Stimulated activated CD4-positive, alpha-beta T cell treated with anti-CD3 and anti-CD28 coated beads, Interleukin-2, amount 100 ng/mL, for 24 hours (primary cell): ENCODE results near the gene TNRC6C.
"Not testable (repeated sequence)": the region's sequence is repeated elsewhere in the genome, so short reads cannot be mapped to it uniquely, and the experiment has no call there.

ENCODE experiments used
- DNase-seq, 2 donors: peaks; one replicate each; pipeline ENCODE4 v3.0.0-alpha.2; 2020

Gene TNRC6C

DNA sequence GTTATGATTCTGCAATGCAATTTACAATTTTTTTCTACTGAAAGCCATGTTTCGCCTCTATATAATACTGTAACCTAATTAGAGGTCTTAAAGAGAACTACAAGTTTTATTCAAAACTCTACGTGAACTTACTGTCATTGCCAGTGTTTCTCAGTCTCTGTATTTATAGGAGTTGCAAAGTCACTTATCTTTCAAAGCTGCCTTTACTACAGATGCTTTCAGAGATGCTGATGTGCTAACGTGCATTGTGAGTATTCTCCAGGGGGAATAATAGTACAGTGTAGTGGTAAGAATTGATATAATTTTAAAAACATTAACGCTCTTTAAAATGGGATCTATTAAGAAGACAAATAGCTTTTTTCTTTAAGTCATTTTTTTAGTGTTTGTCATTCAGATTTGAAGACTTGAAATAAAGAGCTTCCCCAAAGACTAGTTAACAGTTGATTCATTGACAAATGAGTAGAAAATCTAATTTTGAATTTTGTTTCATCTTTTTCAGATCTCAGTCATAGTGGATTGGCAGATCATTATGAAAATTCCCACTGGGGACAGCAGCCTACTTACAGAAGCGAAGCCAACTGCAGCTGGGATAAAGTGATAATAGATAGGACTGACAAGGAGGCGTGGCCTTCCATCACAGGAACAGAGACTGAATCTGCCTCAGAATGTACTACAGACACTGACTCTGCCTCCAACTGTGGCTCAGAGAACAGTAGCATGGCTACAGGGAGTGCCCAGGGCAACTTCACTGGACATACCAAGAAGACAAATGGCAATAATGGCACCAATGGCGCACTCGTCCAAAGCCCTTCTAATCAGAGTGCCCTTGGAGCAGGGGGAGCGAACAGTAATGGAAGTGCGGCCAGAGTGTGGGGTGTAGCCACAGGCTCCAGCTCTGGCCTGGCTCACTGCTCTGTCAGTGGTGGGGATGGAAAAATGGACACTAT, 90.1 kb downstream of the TNRC6C start:
- DNase-seq = no peak

DNA sequence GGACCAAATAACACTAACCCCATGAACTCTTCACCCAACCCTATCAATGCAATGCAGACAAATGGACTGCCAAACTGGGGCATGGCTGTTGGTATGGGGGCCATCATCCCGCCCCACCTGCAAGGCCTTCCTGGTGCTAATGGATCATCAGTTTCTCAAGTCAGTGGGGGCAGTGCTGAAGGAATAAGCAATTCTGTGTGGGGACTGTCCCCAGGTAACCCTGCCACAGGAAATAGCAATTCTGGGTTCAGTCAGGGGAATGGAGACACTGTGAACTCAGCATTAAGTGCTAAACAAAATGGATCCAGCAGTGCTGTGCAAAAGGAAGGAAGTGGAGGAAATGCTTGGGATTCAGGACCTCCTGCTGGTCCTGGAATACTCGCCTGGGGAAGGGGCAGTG, 91.1 kb downstream of the TNRC6C start:
- no peak for DNase-seq

DNA sequence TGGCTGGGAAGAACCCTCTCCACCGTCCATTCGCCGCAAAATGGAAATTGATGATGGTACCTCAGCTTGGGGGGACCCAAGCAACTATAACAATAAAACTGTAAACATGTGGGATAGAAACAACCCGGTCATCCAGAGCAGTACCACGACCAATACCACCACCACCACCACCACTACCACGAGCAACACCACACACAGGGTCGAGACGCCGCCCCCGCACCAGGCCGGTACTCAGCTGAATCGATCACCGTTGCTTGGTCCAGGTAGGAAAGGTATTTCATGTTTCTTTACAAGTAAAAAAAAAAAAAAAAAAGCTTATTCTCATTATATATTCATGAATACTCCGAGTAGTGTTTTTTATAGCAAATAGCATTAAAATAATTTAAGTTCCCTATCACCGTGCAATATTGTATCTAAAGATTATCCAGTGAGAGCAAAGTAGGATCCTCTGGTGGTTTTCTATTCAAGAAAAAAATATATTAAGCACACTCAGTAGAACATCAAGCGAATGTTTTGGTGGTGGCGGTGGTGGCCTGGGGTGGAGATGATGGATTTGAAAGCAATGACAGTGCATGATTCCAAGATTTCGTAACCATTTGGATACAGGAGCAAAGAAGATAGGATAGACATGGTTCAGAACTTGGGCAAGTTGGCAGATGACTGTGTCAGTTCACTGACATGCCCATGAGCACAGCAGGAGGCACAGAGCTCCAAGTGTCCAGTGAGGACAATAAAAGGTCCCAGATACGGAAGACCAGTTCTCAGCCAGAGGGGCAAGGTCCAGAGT, 92.9 kb downstream of the TNRC6C start:
- no peak for DNase-seq

DNA sequence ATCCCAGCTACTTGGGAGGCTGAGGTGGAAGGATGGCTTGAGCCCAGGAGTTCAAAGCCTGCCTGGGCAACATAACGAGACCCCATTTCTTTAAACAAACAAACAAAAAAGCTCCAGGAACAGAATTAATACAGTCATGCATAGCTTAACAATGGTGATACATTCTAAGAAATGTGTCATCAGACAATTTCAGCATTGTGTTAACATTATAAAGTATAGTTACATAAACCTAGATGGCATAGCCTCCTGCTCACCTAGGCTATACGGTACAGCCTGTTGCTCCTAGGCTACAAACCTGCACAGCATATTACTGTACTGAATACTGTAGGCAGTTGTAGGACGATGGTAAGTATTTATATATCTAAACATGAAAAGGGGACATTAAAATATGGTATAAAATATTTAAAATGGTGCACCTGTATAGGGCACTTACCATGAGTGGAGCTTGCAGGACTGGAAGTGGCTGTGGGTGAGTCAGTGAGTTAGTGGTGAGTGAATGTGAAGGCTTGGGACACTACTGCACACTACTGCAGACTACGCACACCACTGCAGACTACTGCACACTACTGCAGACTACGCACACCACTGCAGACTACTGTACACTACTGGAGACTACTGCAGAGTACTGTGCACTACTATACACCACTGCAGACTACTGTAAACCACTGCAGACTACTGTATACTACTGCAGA, 95.4 kb downstream of the TNRC6C start:
- no peak for DNase-seq

DNA sequence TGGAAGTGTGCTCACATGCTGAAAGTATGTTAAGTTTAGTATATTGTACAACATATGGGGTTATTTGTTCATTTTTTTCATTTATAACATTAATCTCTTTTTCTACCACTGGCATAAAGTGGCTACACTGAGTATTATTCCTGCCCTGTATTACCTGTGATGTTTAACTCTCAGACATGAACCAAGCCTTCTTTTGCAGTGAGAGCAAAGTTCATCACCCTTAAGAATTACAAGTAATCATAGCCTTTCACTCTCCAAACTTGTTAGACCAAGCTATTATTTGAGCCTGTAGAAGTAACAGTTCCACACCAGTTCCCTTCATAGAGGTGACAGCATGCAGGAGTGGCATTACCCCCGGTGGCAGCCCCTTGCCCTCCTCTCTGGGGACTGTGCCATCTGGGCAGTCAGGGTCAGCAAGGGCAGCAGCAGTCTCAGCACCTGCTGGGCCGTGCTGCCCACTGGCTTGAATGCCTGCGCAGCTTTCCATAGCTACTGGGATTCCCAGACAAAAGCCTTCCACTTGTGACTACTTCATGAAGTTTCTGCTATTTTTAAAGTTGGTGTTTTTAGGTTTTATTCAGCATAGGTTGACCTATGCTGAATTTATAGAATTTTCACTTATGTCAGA, 98.7 kb downstream of the TNRC6C start:
- no peak for DNase-seq

DNA sequence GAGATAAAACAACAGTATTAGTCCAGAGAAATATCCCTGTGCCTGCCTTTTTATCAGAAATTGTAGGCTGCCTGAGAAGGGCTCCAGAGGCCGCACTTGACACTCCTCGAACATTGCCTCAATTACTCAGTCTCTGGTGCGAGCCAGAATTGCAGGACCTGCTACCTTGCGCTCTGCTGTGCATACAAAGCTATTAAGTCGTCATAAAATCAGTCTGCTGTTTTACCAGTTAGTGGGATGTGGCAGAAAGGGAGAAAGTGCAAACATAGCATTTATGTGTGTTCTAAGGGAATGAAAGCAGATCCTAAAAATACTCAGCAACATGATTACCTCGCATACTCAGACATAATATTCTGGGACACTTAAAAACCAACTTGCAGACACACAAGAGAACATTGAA, 99.5 kb downstream of the TNRC6C start:
- no peak for DNase-seq

DNA sequence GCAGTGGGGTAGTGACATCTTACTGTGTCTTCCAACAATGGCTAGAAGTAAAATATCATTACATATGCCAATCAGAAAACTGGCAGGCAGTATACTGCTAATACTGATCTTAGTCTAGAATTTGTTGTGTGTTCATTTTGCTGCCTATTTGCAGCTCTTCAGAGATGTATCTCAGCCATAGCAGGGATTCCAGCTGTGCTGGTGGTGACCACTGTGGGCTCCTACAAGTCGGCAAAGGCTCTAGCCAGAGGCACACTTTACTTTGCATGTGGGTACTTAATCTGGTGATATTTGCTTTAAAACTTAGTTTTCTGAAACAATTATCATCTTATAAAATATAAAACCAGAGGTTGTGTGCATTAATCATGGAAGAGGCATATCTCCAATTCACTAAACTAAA, 100.1 kb downstream of the TNRC6C start:
- no peak for DNase-seq

DNA sequence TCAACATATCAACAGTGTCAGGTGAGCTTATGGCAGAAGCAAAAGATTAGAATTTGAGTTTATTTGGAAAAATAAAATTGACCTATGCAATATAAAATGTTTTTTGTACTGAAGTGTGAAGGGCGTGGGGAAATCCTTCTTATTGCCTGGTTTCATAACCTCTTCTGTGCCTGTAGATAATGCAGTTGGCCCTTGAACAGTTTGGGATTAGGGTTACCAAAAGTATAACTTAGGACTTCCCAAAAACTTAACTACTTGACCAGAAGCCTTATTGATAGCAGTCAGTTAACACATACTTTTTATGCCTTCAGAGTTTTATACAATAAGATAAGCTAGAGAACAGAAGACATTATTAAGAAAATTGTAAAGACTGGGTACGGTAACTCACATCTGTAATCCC, 104.1 kb downstream of the TNRC6C start:
- DNase-seq = no peak

DNA sequence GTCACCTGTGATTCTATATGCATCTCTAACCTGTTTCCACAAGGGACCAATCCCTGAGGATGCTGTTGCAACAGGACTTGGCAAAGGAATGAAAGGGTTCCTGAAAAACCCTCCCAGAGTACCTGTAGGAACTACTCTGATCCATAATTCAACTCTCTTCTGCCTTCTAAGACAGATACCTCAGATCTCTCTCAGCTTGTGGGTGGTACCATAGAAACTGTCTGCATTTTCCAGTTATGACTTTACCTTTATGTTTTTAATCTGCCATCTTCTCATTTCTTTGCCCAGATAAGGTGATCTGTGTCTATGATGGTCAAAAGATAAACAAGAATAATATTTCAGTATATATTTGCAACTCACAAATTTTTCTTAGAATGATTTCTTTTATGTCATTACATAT, 105.0 kb downstream of the TNRC6C start:
- DNase-seq = no peak

DNA sequence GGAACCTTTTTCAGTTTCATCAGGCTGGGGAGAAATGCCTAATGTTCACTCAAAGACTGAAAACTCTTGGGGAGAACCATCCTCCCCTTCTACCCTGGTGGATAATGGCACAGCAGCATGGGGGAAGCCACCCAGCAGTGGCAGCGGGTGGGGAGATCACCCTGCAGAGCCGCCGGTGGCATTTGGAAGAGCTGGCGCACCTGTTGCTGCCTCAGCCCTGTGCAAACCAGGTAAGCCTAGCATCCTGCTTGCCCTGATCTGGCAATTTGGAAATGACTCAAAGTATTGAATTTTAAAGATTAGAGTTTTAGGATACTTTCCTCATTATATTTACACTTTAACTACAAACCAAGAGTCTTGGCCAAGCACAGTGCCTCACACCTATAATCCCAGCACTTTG, 106.2 kb downstream of the TNRC6C start:
- DNase-seq = no peak

DNA sequence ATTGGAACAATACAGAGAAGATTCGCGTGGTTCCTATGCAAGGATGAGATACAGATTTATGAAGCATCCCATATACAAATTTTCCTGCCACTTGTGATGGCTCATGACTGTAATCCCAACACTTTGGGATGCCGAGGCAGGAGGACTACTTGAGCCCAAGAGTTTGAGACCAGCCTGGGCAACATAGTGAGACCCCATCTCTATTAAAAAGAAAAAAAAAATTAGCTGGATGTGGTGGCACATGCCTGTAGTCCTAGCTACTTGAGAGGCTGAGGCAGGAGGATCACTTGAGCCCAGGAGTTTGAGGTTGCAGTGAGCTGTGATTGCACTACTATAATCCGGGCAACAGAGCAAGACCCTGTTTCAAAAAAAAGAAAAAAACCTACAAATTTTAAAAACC, 108.5 kb downstream of the TNRC6C start:
- DNase-seq = not testable (repeated sequence)

DNA sequence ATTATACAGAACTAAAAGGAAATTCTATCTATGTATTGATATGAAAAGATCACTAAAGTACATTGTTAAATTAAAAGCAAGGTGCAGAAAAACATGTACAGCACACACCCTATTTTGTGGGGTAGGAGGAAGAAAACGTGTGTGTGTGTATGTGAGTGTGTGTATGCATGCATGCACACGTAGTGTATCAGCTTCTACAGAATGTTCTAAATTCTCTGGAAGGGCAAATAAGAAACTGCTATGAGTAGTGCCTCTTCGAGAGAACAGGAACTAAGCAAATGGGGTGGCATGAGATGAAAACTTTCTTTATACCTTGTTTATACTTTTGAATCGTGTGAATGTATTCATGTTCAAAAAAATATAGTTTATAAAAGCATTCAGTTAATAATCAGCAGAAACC, 111.2 kb downstream of the TNRC6C start:
- DNase-seq = no peak

DNA sequence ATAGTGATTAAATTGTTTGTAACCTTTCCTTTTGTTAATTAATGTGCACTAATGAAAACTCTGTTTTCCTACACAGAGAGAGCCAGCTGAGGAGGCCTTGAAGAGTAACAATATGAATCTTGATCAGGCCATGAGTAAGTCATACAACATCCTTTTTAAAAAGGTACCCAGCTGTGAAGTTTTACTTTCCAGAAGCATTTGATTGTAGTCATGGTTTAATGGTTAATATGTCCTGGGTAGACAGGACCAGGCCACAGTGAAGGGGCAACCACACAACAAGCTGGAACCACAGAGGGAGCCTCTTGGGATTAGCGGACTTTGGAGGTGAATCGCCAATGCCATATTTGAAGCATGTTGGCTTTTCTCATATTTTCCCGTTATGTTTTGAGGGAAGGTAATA, 114.5 kb downstream of the TNRC6C start:
- no peak for DNase-seq

DNA sequence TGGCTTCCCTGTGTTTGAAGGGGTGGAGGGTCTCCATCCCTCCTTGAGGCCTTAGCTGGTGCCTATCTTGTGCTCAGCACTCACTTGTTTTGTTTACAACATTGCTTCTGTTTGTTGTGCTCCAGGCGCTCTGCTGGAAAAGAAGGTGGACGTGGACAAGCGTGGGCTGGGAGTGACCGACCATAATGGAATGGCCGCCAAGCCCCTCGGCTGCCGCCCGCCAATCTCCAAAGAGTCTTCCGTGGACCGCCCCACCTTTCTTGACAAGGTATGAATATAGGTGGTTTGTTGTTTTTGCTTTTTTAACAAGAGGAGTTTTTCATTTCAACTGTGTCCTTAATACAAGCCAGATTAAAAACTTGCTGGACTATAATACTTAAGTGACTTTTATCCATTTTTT, 116.5 kb downstream of the TNRC6C start:
- no peak for DNase-seq

DNA sequence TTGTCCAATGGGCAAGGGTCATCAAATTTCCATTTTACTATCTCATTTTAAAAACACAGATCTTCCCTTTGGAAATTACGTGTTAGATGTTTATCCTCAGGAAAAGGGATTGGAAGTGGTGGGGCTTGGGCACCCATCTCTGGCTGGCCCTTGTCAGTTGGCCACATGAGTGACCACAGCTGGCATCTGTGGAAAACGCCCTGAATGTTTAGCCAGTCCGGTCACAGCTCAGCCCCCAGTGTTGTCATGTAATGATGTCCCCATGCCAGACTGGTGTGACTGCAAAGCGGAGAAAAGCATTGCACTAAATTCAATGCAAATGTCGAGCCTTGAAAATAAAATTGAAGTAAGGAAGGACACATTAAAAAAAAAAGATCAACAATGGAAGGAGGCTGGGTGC, 117.0 kb downstream of the TNRC6C start:
- DNase-seq = no peak

DNA sequence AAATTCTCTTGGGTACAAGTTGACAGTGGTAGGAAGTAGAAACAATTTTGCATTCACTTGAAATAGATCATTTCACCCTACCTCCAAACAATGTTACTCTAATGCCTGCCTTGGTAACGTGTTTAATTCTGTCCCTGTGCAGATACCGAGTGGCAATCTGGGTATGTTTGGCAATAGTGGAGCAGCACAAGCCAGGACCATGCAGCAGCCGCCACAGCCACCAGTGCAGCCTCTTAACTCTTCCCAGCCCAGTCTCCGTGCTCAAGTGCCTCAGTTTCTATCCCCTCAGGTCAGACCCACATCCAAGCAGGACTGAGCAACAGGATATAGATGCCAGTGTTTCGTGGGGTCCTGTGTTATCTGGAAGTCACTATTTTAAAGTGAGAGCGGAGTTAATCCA, 120.8 kb downstream of the TNRC6C start:
- no peak for DNase-seq

DNA sequence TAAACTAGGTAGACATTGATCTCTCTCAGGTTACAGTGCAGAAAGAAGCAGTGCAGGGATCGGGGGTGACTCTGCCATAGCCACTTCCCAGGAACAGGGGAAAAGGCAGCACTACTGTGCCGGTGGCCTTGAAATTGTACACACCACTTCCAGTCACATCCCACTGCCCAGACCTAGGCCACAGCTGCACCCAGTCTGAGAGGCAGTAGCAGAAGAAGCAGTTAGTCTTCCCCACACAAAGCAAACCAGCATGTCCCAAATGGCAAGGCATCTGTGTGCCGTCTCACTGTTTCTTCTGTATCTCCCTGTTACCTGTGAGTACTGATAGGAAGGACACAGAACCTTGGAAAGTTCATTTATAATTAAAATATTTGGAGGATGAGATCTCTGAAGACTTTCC, 123.0 kb downstream of the TNRC6C start:
- no peak for DNase-seq

DNA sequence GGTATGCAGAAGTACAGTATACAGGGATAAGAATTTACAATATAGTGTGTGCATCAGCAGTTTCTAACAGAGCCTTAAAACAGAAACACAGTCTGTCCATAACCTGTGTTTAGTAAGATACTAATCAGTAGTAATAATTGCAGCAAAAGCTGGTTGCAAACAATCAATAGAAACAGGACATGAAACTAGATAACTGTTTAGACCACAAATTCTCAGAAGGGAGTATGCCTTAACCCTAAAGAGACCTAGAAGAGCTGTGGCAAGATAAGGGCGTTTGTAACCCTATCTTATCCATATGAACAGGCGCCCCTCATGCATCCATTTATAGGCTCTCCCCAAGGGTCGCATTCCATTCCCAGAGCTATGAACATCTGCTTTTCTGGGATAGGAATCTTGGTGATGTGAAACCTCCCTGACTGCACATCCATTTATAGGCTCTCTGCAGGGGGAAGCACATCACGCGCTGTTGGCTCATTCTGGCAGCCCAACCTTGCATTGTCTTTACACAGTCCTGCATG, 123.9 kb downstream of the TNRC6C start:
- not testable (repeated sequence) for DNase-seq

DNA sequence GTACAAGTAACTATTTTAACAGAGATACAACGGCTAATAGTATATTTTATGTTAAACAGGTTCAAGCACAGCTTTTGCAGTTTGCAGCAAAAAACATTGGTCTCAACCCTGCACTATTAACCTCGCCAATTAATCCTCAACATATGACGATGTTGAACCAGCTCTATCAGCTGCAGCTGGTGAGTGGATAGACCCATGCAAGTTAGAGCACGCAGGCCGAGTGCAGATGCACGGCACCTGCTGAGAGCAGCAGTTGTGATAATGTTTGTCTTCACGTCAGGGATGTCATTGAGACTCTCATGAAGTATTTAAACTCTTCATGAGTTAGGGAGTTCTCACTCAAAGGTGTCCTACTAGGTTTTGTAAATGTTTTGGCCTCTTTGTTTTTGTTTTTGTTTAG, 124.5 kb downstream of the TNRC6C start:
- no peak for DNase-seq

DNA sequence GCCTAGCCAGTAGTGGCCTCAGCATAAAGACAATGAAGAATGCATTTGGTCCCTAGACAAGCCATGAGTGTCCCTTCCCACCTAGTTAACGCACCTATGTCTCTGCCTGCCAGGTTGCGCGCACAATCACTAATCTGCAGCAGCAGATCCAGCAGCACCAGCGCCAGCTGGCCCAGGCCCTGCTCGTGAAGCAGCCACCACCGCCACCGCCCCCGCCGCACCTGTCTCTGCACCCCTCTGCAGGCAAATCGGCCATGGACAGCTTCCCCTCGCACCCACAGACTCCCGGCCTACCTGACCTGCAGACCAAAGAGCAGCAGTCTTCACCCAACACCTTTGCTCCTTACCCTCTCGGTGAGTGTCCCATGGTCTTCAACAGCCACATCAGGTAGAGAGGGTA, 128.2 kb downstream of the TNRC6C start:
- no peak for DNase-seq

DNA sequence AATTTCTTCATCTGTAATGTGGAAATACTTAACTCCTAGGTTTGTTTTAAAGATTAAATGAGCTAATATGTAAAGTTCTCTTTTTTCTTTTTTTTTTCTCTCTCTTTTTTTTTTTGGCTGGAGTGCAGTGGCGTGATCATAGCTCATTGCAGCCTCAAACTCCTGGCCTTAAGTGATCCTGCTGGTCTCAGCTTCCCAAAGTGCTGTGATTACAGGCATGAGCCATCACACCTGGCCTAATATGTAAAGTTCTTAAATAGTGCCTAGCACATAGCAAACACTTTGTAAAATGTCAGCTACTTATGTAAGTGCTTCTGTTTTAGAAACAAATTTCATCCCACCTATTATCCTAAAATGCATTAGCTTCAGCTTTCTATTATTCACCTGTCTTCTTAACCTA, 130.0 kb downstream of the TNRC6C start:
- DNase-seq = no peak

DNA sequence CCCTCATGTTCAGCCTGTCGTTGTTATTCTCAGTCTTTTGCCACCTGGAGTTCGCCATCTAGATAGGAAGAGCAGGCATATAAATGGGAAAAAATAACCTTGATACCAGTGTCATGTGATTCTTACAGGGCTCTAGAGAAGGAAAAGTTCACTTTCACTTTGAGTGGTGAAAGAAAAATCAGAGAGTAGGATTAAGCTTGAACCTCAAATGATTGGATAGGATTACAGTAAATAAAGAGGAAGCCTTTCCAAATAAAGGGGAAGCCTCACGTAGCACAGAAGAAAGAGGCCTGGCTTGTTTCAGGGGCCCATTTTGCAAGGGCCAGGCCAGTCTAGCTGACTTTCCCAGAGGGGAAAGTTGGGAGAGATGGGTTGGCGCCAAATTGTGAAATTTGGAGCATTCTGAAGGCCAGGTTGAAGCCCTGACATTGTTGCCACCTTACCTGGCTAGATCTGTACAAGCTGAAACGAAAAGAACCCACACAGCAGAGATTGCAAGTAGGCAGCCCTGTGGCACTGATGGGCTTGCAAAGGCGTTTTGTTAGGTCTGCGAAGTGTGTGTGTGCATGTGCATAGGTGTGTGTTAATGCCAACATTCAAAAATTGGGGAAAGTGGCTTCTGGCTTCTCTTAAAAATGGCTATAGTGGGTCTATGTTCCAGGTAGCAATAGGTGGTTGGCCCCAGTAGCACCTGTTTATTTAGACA, 131.2 kb downstream of the TNRC6C start:
- DNase-seq = no peak
